ENCODE results near the gene FBXO7.

- no peak for TF ChIP-seq CTCF (conservative IDR thresholded peaks at IDR 0.05; ENCODE audit: low read depth in 2 of 2)
- TF ChIP-seq ZNF331 (CRISPR knock-in tag; IDR thresholded peaks at IDR 0.05; ENCODE audit: low read depth), result no peak
- TF ChIP-seq POLR2AphosphoS5 (IDR thresholded peaks at IDR 0.05; ENCODE audit: low read depth), result no peak
- no peak for TF ChIP-seq CREB1 (CRISPR knock-in tag; IDR thresholded peaks at IDR 0.05; ENCODE audit: low read depth)
- no peak for TF ChIP-seq JUNB (IDR thresholded peaks at IDR 0.05; ENCODE audit: unreplicated experiment)
- no peak for TF ChIP-seq NANOG (IDR thresholded peaks at IDR 0.05; ENCODE audit: borderline replicate concordance)
These were observed 73.4 kb downstream of the FBXO7 start for GRCh38 chr22:32548039-32548438.
